GM19193 (cell line): ENCODE measurements around the gene HES5.

Source experiments
- POLR2A ChIP-seq: IDR thresholded peaks from 4 replicates; pipeline ENCODE4 v1.6.1; 2011; ENCODE audit not compliant: insufficient read depth, insufficient read length; ENCODE audit errors: extremely low read depth

The HES5 gene

GRCh38 chr1:2505461-2505994, 24.5 kb downstream of the HES5 start:
- TF ChIP-seq POLR2A = no peak

- no peak for TF ChIP-seq POLR2A
Observed at GRCh38 chr1:2504949-2505272, 25.2 kb downstream of the HES5 start.

GRCh38 chr1:2504225-2504948, 25.7 kb downstream of the HES5 start:
- no peak for TF ChIP-seq POLR2A

GRCh38 chr1:2503554-2504224, 26.4 kb downstream of the HES5 start:
- TF ChIP-seq POLR2A = no peak

- no peak for TF ChIP-seq POLR2A
Observed at GRCh38 chr1:2502661-2503553, 27.2 kb downstream of the HES5 start.

- TF ChIP-seq POLR2A = no peak
Observed at GRCh38 chr1:2502210-2502609, 27.9 kb downstream of the HES5 start.

- no peak for TF ChIP-seq POLR2A
Observed at GRCh38 chr1:2501820-2502119, 28.3 kb downstream of the HES5 start.

GRCh38 chr1:2501041-2501819, 28.8 kb downstream of the HES5 start:
- TF ChIP-seq POLR2A = no peak

GRCh38 chr1:2499986-2500596, 30.0 kb downstream of the HES5 start:
- no peak for TF ChIP-seq POLR2A

GRCh38 chr1:2499260-2499659, 30.8 kb downstream of the HES5 start:
- no peak for TF ChIP-seq POLR2A

GRCh38 chr1:2498648-2499047, 31.4 kb downstream of the HES5 start:
- TF ChIP-seq POLR2A = no peak

- TF ChIP-seq POLR2A = no peak
Observed at GRCh38 chr1:2497891-2498290, 32.2 kb downstream of the HES5 start.

GRCh38 chr1:2496746-2497145, 33.3 kb downstream of the HES5 start:
- no peak for TF ChIP-seq POLR2A

GRCh38 chr1:2496087-2496622, 33.9 kb downstream of the HES5 start:
- TF ChIP-seq POLR2A = no peak

- TF ChIP-seq POLR2A = no peak
Observed at GRCh38 chr1:2495546-2495945, 34.5 kb downstream of the HES5 start.

GRCh38 chr1:2495026-2495425, 35.0 kb downstream of the HES5 start:
- TF ChIP-seq POLR2A = no peak
